ENCODE results near the gene ARHGAP18. TPM values are rescaled to one million over a fixed set of nuclear protein-coding genes. Genes with fewer than 3 reads are reported as not detected.
"Not testable (repeated sequence)": the region's sequence is repeated elsewhere in the genome, so short reads cannot be mapped to it uniquely, and the experiment has no call there.

Gene ARHGAP18
- total RNA-seq, 1 donor from 2014 or later: 31.4 TPM

DNA sequence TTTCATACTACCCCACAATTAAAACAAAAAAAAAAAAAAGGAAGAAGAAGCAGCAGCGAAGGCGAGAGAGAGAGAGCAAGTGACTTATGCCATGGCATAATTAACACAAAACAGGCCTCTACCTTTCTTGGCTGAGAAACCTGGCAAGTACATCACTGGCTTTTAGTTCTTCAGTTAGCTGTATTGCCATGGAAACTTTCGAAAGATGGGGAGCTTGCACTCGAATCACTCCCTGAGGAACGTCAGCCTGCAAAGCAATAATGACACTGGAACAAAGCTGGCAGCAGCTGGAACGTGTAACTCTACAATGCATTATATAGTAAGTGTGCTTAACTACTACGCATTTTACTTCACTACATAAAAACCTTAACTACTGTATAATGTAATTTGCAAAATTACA is 126.1 kb downstream of the ARHGAP18 start:
- no peak for DNase-seq (ENCODE audit: low read depth)

DNA sequence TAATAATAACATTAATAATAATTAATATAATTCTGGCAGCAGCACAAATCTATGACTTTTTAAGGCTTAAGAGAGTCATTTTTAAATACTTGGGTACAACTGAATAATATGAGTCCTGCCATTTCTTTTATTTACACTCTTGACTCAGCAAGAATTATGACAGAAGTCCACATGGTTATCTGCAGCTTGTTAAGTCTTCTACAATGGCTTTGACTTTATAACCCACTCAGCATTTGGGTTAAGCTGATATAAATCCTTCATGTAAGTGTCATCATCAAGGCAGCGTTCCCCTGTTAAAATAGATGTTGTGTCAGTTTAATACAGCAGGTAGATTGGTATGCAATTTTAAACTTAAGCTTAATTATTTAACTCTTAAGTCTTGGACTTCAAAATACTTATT is 131.7 kb downstream of the ARHGAP18 start:
- no peak for DNase-seq (ENCODE audit: low read depth)

DNA sequence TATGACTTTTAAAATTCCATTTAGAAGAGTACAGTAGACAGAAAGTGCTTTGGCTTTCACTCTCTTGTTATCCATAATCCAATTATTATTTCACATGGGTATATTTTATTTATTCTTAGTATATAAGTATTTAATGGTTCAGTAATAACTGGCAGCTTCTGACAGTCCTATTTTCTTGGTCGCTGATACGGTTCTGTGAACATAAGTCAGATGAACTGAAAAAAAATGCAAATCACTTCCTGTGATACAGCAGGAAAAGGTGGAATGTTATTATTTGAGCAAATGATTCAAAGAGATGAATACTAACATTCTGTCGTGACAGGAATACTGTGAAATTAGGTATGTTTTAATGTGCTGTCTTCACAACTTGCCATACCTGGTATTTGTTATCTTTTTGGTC is 132.3 kb downstream of the ARHGAP18 start:
- DNase-seq (ENCODE audit: low read depth): peak; percentile 58

DNA sequence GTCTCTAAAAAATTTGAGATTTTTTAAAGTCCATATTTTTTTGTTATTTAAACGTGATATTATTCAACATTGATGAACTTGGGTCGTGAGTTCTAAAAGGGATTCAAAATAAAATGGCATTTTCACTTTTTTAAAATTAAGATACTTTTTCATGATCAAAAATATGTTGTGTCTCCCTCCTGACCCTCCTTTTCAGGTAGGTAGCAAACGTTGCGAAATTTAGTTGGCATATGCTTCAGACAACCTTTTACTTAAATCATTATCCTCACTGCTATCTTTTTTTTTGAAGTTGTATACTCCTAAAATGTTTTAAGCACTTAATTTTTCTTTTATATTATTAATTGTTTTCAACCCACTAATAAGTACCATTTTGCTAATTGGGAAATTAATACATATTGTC is 133.5 kb downstream of the ARHGAP18 start:
- no peak for DNase-seq (ENCODE audit: low read depth)

DNA sequence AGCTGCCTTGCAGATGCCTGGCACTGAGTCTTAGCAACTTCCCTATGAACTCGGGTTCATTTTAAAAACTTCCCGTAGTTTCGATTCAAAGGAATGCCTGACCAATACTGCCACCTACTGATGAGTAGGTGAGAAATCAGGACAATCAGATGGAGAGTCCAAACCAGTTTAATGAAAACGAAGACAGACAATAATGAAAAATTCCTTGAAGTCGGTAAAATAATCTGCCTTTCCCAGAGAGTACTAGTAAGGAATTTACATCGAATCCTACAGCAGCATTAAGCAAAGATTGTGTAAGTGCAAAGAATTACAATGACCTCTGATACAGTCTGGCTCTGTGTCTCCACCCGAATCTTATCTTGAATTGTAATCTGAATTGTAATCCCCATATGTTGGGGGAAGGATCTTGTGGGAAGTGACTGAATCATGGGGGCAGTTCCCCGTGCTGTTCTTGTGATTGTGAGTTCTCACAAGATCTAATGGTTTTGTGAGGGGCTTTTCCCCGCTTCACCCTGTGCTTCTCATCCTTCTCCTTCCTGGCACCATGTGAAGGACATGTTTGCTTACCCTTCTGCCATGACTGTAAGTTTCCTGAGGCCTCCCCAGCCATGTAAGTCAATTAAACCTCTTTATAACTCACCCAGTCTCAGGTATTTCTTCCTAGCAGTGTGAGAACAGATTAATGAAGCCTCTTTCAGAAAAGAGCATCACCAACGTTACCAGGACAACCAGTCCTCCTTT is 134.4 kb downstream of the ARHGAP18 start:
- peak; percentile 73 for DNase-seq (ENCODE audit: low read depth)

DNA sequence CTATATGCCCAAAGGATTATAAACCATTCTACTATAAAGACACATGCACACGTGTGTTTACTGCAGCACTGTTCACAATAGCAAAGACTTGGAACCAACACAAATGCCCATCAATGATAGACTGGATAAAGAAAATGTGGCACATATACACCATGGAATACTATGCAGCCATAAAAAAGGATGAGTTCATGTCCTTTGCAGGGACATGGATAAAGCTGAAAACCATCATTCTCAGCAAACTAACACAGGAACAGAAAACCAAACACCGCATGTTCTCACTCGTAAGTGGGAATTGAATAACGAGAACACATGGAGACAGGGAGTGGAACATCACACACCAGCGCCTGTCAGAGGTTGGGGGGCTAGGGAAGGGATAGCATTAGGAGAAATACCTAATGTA is 135.4 kb downstream of the ARHGAP18 start:
- not testable (repeated sequence) for DNase-seq (ENCODE audit: low read depth)

DNA sequence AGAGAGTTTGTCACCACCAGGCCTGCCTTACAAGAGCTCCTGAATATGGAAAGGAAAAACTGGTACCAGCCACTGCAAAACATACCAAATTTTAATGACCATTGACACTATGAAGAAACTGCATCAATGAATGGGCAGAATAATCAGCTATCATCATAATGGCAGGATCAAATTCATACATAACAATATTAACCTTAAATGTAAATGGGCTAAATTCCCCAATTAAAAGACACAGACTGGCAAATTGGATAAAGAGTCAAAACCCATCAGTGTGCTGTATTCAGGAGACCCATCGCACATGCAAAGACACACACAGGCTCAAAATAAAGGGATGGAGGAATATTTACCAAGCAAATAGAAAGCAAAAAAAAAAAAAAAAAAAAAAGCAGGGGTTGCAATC is 139.0 kb downstream of the ARHGAP18 start:
- not testable (repeated sequence) for DNase-seq (ENCODE audit: low read depth)

DNA sequence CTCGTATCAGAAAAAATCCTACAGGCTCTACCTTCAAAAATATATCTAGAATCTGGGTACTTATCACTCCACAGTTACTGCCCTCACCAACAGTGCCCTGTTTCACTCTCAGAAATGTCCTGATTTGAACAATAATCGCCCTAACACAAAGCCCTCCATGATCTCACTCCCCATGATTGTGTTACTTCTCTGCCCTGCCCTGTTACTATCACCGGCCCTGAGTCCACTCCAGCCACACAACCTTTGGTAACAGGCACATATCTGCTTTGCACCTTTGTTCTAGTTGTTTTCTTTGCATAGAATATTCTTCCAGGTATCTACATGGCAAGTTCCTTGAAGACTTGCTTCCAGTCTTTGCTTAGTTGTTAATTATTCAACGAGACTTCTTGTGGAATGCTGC is 142.0 kb downstream of the ARHGAP18 start:
- DNase-seq (ENCODE audit: low read depth): no peak

DNA sequence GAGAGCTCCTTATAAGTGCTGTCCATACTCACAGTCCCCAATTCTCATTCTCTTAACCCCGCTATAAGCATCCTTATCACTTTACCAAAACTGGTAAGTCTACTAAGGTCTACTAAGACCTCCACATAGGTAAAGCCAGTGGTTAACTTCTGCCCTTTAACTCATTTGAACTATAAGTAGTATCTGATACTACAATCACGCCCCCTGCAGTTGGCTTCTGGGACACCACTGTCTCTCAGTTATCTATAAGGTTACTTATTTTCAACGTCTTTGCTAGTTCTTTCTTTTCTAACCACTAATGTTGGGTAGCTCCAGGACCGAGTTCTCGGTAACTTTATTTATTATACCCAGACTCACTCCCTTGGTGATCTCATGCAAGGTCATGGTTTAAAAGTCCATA is 142.6 kb downstream of the ARHGAP18 start:
- peak; percentile 15 for DNase-seq (ENCODE audit: low read depth)

DNA sequence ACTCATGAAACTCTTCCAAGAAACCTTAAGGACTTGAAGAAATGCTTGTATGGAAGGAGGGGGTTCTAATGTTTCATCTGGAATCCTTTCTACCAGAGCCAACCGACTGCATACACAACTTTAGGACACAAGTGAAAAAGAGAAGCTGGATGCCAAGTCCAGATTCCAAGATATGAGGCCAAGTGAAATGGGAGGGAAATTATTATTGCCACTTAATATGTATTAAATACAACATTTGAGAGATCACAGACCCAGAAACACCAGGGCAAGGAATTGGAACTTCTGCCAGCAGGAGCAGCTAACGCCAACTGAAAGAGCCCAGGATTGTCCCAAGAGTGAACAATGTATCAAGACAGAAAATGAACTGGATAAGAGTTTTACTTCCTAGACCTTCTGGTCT is 144.2 kb downstream of the ARHGAP18 start:
- DNase-seq (ENCODE audit: low read depth): no peak

DNA sequence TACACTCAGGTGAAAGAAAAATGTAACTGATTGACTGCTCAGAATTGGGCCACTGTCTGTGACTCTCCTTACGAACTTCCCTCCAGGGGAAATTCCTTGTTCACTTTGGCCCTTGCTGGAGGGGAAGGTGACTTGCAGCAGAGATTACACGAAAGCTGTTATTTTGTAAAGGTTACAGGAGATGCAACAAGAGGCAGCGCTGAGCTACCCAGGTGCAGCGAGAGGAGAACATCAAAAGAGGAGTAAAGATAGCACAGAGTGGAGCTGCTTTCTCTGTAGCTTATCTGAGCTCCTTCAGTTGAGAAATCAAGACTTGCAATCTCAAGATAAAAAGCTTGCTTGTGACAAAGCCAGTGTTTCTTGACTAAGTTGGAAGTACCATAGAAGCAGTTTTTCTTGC is 144.6 kb downstream of the ARHGAP18 start:
- no peak for DNase-seq (ENCODE audit: low read depth)

DNA sequence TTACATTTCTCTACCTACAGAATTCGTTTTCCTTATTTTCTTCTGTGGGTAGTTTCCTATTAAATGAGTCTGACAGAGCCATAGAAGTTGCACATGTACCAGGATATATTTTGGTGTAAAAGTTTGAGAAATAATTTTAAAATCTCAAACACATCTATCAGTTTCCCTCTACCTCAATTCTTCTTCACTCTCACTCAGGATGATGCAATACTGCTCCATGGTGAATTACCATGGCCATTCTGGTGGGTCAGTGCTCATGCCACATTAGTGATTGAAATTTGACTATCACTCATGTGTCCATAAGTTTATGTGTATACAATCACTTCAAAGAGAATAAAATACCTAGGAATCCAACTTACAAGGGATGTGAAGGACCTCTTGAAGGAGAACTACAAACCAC is 151.7 kb downstream of the ARHGAP18 start:
- no peak for DNase-seq (ENCODE audit: low read depth)

DNA sequence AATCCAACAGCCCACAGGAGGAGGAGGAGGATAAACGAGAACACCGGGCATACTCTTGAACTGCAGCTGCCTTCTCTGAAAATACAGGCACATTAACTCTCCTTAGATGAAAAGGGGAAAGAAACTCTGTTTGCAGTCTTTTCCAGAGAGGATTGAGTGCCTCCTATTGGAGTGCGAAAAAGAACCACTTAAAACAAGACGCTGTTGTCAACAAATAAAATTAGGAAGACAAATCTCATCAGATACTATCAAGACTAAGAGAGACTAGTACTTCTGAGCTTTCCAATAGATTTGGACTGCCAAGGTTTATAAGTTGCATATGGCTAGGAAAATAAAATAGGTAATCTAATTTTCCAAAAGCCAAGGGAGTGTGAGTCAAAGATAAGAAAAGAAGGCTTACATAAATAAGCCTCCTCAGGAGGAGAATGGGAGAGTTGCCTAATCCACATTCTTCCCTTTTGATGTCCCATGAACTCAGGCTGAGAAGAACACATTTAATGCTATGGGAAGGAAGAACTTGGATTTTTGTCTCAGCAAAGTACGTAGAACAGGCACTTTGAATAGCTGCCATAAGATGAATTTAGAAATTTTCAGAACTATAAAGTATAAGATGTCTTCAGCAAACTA is 154.7 kb downstream of the ARHGAP18 start:
- DNase-seq (ENCODE audit: low read depth): no peak

DNA sequence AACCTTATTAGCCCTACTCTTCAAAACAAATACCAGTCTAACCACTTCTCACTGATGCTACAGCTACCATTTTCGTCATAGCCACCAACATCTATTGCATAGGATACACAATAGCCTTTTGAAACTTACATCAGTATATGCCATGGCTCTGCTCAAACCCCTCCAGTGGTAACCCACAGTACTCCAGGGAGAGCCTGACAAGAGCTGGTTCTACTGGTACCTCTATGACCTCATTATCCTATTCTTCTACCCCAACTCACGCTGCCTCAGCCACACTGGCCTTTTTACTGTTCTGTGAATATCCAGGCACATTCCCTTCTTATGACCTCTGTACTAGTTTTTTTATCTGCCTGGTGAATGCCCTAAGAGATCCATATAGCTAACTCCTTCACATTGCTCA is 157.6 kb downstream of the ARHGAP18 start:
- DNase-seq (ENCODE audit: low read depth): no peak

DNA sequence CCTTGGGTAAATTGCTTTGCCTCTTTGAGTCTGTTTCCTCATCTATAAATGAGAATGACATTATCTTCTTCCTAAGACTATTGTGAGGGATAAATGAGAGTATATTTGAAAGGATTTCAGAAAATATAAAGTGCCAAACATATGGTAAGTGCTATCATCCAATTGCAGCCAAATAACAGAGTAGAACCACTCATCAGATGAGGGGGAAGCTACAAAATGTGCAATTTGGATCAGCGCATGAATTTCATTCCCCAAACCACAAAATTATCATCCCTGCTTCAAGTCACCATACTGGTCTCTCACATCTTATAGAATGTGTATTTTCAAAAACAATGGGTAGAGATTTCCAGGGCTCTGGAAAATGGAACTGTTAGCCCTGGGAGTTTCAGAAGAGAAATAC is 158.5 kb downstream of the ARHGAP18 start:
- DNase-seq (ENCODE audit: low read depth): no peak

DNA sequence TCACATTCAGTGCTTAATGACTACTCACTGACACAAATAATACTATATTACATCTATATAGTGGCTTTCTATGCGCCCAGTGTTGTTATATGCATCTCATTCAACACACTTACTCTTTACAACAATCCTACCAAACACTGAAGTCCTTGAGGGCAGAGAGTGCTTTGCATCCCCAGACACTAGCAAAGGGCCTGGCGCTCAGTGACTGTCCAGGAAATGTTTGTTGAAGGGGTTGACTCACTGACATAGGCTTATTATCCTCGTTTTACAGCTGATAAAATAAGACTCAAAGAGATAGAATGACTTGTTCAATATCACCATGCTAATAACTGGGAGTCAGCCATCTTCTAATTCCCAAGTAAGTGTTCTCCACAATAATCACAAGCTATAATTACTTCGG is 163.3 kb downstream of the ARHGAP18 start:
- no peak for DNase-seq (ENCODE audit: low read depth)

DNA sequence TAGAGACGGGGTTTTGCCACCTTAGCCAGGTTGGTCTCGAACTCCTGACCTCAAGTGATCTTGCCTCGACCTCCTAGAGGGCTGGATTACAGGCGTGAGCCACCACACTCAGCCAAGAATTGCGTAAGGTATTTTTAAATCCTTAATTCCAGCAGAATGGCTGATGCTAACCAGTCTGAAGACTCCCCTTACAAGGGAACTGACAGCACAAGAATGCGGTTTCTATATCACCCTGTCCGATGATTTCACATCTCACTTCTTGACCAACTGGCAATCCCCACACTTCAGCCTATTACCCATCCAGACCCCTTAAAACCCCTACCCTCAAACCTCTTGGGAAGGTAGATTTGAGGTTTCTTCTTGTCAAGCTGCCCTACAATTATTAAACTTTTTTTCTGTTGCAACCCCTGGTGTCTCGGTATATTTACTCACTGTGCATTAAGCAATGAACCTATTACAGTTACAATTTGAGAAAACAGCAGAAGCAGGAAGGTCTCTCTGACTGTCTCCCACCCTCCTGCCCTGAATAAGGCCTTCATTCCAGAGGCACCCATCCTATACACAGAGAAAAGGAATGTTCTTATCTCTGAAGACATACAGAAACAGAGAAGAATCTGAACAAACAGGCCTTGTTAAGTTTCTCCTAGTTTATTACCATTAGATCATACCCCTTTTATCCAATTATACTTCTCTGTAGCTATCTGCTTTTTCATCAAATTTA is 164.9 kb downstream of the ARHGAP18 start:
- no peak for DNase-seq (ENCODE audit: low read depth)

DNA sequence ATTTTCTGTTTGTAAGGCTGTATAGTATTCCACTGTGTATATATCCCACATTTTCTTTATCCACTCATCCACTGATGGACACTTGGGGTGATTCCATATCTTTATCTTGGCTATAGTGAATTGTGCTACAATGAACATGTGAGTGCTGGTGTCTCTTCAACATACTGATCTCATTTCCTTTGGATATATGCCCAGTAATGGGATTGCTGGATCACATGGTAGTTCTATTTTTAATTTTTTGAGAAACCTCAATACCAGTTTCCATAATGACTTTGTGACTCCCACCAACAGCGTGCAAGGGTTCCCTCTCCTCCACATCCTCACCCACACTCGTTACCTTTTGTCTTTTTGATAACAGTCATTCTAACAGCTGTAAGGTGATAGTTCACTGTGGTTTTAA is 166.0 kb downstream of the ARHGAP18 start:
- DNase-seq (ENCODE audit: low read depth): no peak

DNA sequence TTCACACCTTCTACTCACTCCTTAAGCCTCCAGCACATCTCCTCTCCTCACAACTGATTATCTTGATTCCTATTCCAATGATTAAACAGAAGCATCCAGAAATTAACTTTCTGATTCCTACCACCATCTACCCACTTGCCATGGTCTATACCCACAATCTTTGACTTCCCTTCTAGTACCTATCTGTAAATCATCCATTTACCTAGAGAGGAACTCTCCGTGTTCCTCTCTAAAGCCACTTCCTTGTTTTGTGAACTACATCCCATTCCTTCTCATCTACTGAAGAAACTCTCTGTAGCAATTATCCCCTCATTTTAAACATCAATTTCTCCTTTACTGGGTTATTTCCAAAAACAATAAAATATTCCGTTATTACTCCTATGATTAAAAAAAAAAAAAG is 167.3 kb downstream of the ARHGAP18 start:
- DNase-seq (ENCODE audit: low read depth): no peak

DNA sequence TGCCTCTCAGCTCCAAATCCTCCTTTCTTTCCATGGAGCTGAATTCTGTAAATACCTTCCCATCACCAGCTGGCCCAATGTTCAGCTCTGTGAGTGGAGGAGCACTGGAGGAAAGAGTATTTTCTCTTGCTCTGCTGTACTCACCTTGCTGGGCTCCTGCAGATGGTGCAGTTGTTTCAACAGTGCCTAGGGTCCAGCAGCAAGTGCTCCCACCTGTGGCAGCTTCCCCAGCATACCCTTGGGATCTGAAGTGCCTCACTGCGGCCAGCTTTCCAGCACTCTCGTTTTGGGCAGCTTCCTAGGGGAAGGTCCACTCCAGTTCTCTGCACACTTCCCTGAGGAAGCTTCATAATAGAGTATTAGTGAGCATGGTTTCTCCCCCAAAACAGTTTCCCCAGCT is 170.9 kb downstream of the ARHGAP18 start:
- no peak for DNase-seq (ENCODE audit: low read depth)

DNA sequence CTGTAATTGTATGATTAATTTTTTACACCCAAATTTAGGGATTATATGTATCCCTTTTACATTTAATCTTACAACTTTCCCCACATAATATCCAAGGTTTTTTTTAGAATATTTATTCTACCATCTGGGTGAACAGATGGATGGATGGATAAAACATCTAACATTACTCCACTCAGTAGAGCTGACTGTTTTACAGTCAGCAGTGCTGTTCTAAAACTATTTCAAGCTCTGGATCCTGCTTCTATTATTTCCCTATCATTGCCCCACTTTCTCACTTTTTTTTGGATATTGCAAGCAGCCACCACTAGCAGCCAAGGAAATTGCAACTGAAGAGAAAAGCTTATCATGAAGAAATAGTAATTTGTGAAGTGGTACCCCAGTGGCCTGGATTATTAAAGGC is 173.7 kb downstream of the ARHGAP18 start:
- no peak for DNase-seq (ENCODE audit: low read depth)

DNA sequence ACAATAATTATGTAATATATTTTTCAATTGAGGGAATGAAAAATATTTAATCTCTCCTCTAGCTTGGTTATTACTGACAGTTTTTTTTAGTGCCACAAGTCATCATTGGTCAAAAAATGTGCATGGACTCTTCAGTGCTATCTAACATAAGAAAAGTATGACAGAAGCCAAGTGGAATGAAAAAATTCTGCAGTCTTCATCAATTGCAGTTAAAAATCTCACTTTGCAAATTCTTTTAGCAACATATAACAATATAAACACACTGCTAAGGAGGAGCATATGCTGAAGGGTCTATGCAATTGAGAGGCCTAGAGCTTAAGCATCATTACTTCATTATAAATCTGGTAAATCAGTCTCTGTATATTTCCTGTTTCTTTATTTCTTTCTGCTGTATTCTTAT is 175.1 kb downstream of the ARHGAP18 start:
- DNase-seq (ENCODE audit: low read depth): no peak

Measured in renal cortical epithelial cell (primary cell).